Omental fat pad (tissue), 4 donors: ENCODE results near the gene CPA1. TPM values are rescaled to one million over a fixed set of nuclear protein-coding genes. Genes with fewer than 3 reads are reported as not detected.

Source experiments
- ATAC-seq: fragments of 150-250 bp; one replicate; pipeline ENCODE4 v1.9.1; 2016; ENCODE audit warnings: mild to moderate bottlenecking, moderate library complexity; ENCODE audit not compliant: low FRiP score
- DNase-seq: peaks from one replicate; pipeline ENCODE4 v3.0.0-alpha.2; 2019; ENCODE audit warnings: low spot score
- CTCF ChIP-seq, 3 donors: fragments of 450-650 bp; IDR thresholded peaks; one replicate each; pipeline ENCODE4 v1.5.1; 2016 to 2017; ENCODE audit warnings: antibody characterized with exemption in 3 of 3, mild to moderate bottlenecking in 3 of 3, moderate library complexity in 2 of 3
- total RNA-seq, 4 donors: library from RNA; depleted of rRNA; stranded (reverse); fragments of >200 nt; gene quantifications; one replicate each; pipeline ENCODE4 v1.1.0, GENCODE V29; 2016

The CPA1 gene
- total RNA-seq, 4 donors from 2014 or later = 2.0 to 4.5 (median 2.3) TPM; not detected in 1

GRCh38 chr7:130346941-130347340 lies 33.4 kb upstream of the CPA1 start:
- ATAC-seq = no peak
- no peak for TF ChIP-seq CTCF (IDR thresholded peaks at IDR 0.05)
- DNase-seq = no peak

- no peak for TF ChIP-seq CTCF (IDR thresholded peaks at IDR 0.05)
- DNase-seq (no peak), ATAC-seq (no peak)
Measured at GRCh38 chr7:130349911-130350782, 30.1 kb upstream of the CPA1 start.

- TF ChIP-seq CTCF (IDR thresholded peaks at IDR 0.05) = no peak
- ATAC-seq (no peak), DNase-seq (no peak)
Measured at GRCh38 chr7:130350945-130351790, 29.1 kb upstream of the CPA1 start.

GRCh38 chr7:130351791-130352090 lies 28.6 kb upstream of the CPA1 start:
- ATAC-seq (no peak), DNase-seq (no peak)
- TF ChIP-seq CTCF (IDR thresholded peaks at IDR 0.05) = no peak

- DNase-seq (no peak), ATAC-seq (no peak)
- TF ChIP-seq CTCF (IDR thresholded peaks at IDR 0.05) = no peak
Measured at GRCh38 chr7:130352194-130353074, 27.9 kb upstream of the CPA1 start.

GRCh38 chr7:130353196-130353595 lies 27.1 kb upstream of the CPA1 start:
- ATAC-seq (no peak), DNase-seq (no peak)
- no peak for TF ChIP-seq CTCF (IDR thresholded peaks at IDR 0.05)
